ENCODE data around the gene ZFYVE27. TPM values are rescaled to one million over a fixed set of nuclear protein-coding genes. Genes with fewer than 3 reads are reported as not detected.

ZFYVE27 gene
- total RNA-seq, 1 donor, result 33.2 TPM

DNA sequence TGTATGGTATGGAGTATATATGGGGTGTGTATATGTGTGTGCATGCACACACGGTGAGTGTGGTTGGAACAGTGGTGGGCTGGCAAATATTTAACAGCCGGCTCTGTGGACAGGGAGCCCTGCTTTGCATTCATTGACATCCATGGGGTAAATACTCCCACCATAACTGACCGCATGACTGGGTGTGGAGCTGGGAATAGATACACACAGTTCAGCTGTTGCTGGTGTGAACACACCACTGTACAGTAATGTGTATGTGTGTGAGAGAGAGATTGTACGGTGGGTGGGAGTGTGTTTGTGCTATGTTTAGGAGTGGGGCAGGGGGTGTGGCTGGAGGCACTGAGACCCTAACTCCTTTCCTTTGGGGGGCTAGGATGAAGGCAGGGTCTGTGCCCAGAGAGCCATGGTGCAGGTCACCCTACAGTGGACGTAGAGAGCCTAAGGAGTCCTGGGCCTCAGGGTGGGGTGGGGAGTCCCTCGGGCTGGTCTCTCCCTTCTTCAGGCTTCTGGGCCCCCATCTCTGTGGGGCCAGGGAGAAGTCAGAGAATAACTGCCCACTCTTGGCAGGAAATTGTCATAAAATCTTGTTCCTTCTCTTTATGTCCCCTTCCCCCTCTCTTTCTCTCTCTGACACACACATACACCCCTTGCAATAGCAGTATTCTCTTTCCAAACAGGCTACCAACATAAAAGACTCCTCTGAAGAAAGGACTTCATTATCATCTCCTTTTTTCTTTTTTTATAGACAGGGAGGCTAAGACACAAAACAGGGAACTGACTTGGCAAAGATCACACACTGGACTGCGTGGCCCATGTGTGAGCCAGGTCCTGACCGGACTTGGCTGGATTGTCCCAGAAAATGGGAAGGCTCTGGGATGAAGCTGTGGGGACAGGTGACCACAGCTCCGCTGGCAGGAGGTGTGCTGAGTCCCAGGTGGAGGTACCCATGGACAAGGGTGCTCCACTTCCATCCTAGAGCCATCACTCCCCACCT, 31.7 kb downstream of the ZFYVE27 start:
- Histone ChIP-seq H3K4me1 (ENCODE audit: insufficient read depth, low read length) (no peaks in the 10 kb centered on the region), H3K9me3 (ENCODE audit: low read depth, low read length) (no peaks in the 10 kb centered on the region), H3K4me3 (ENCODE audit: low read length) (no peak overlapping the region), H3K27me3 (ENCODE audit: insufficient read depth, low read length) (peaks cover 21% of the 10 kb centered on the region)

DNA sequence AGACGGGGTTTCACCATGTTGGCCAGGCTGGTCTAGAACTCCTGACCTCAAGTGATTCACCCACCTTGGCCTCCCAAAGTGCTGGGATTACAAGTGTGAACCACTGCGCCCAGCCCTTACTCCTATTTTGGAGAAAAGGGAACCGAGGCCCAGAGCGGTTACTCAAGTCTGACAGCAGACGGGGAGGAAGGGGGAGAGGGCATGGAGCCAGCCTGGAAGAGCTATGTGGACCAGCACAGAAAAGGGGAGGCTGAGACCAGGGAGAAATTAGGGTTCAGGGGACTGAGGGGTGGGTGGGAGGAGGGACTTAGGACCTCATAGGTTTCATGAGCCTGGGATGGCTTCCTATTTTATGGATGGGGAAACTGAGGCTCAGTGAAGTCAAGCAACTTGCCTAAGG, 33.3 kb downstream of the ZFYVE27 start:
- no peaks in the 10 kb centered on the region for H3K9me3 ChIP-seq (ENCODE audit: low read depth, low read length)
- no peak overlapping the region for H3K4me3 ChIP-seq (ENCODE audit: low read length)
- H3K27me3 ChIP-seq (ENCODE audit: insufficient read depth, low read length), result peaks cover 21% of the 10 kb centered on the region
- H3K4me1 ChIP-seq (ENCODE audit: insufficient read depth, low read length), result no peaks in the 10 kb centered on the region

DNA sequence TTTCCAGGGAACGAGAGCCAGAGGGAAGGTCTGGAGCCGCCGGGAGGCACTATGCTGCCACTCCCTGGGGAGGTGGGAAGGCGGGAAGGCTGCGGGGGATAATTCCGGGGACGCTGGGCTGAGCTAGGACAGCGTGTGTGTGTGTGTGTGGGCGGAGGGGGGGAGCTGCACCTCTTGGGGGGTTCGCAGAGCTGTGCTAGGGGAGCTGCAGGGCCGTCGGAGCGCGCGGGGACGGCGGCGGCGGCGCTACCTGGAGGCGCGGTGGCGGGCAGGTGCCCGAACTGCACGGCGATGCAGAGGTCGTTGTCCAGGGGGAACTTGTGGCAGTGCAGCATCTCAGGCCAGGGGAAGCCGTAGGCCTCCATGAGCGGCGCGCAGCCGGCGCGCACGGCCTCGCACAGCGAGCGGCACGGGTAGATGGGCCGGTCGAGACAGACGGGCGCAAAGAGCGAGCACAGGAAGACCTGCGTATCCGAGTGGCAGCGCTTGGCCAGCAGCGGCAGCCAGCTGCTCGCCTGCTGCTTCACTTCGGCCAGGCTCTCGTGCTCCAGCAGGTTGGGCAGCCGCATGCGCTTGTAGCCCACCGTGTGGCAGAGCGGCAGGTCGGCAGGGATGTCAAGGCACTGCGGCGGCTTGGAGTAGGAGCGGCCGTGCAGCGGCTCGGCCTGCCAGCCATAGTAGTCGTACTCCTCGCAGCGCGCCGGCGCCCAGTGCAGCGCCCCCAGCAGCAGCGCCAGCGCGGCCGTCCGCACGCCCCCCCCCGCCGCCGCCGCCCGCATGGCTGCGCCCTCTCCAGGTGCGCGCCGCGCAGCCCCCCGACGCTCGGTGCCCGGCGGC, 34.3 kb downstream of the ZFYVE27 start:
- H3K4me3 ChIP-seq (ENCODE audit: low read length), result no peak overlapping the region
- no peaks in the 10 kb centered on the region for H3K4me1 ChIP-seq (ENCODE audit: insufficient read depth, low read length)
- H3K27me3 ChIP-seq (ENCODE audit: insufficient read depth, low read length), result peaks cover 21% of the 10 kb centered on the region
- H3K9me3 ChIP-seq (ENCODE audit: low read depth, low read length), result no peaks in the 10 kb centered on the region

DNA sequence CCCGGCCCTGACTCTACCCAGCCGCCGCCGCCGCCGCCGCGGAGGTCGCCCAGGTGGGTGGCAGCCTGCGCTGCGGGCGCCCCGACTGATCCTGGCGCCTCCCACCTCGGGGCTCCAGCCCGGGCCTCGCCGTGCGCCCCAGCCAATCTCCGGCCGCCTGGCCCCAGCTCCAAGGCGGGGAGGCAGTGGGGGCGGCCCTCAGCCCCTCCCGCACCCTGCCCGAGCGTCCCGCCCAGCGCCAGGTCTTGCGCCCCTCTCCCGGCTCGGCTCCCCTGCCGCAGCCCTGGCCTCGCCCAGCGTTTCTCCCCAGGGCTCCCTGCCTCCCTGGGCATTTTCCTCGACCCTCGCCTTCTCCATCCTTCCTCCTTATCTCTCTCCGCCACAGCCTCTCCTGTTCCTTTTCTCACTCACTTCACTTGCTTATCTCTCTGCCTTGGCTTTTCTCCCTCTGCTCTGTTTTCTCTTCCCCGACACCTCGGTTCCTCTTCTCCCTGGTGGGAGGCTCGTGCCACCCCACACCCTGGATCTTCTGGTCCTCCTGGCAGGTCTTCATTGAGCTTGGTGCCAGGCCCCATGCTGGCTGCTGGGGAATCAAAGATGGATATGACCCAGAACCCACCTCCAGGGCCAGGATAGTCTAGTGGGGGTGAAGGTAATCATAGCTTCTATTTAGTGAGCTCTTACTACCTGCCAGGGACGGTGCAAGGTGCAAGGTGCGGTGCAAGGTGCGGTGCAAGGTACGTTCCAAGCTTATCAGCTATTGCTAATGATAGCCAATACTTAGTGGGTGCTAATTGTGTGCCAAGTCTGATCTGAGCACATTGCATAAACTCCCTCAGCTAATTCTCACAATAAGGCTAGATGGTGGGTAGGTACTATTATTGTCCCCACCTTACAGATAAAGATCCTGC, 35.2 kb downstream of the ZFYVE27 start, which contains the start of gene SFRP5:
Gene SFRP5 (minus strand): TSS at position 87 of the 911 bp plus-strand sequence. CDS start 166 bp downstream, outside the sequence.
- Histone ChIP-seq H3K27me3 (ENCODE audit: insufficient read depth, low read length) (peaks cover 21% of the 10 kb centered on the region), H3K4me3 (ENCODE audit: low read length) (no peak within 1 kb of the TSS), H3K4me1 (ENCODE audit: insufficient read depth, low read length) (no peaks in the 10 kb centered on the region), H3K9me3 (ENCODE audit: low read depth, low read length) (no peaks in the 10 kb centered on the region)

DNA sequence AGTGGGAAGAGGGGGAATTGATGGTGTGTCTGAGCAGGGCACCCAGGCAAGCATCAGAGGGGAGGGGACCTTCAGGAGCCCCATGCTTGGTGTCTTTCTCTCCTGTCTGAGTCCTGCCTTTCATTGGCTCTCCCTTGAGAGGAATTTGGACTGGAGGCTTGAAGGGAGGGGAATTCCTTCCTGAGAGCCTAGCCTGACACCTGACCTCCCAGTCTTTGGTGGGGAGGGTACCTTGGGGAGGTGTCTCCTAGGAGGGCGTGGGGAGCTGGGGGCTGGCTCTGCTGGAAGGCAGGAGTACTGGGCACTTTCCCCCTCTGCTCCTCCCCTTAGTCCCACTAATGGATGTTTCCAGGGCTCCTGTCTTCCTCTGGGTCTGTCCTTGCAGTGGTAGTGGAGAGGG, 36.2 kb downstream of the ZFYVE27 start:
- Histone ChIP-seq H3K4me1 (ENCODE audit: insufficient read depth, low read length) (no peaks in the 10 kb centered on the region), H3K4me3 (ENCODE audit: low read length) (no peak overlapping the region), H3K9me3 (ENCODE audit: low read depth, low read length) (no peaks in the 10 kb centered on the region), H3K27me3 (ENCODE audit: insufficient read depth, low read length) (peaks cover 21% of the 10 kb centered on the region)

DNA sequence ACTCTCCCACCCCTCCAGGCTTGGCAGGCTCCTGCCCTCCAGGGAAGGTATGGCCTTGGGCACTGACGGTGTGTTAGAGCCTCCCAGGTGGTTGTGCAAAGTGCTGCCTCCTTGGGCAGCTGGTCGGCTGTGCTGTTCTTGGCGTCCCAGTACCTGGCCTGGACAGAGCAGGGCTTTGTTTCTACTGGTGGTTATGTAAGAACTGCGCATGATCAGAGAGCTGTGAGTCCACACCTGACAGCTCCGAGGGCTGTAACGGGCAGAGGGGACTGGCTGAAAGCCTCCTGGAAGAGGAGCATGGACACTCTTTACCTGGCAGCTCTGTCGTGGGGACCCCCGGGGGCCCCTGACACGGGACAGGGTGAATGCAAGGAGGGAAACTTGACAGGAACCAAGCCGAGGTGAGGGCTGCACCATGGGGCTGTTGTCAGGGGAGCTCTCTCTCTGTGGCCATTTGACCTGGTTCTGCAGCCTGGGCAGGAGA, 37.9 kb downstream of the ZFYVE27 start:
- Histone ChIP-seq H3K27me3 (ENCODE audit: insufficient read depth, low read length) (peaks cover 21% of the 10 kb centered on the region), H3K4me1 (ENCODE audit: insufficient read depth, low read length) (no peaks in the 10 kb centered on the region), H3K9me3 (ENCODE audit: low read depth, low read length) (no peaks in the 10 kb centered on the region), H3K4me3 (ENCODE audit: low read length) (no peak overlapping the region)

DNA sequence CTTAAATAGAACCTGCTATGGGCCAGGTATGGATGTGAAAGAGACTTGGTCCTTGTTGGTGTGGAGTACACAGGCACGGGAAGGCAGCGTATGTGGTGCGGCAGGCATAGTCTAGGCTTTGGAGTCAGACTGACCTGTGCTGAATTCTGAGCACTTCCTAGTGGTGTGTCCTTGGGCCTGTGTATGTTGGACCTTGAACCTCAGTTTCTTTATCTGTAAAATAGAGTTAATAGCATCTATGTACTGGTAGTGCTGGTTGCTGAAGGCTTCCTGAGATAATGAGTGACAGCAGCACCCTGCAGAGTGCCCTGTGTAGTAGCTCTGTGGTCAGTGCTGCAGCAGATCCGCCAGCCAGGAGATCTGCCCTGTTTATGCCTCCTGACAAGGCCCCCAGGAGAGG, 40.2 kb downstream of the ZFYVE27 start:
- no peaks in the 10 kb centered on the region for H3K9me3 ChIP-seq (ENCODE audit: low read depth, low read length)
- H3K27me3 ChIP-seq (ENCODE audit: insufficient read depth, low read length), result peaks cover 10% of the 10 kb centered on the region
- no peak overlapping the region for H3K4me3 ChIP-seq (ENCODE audit: low read length)

DNA sequence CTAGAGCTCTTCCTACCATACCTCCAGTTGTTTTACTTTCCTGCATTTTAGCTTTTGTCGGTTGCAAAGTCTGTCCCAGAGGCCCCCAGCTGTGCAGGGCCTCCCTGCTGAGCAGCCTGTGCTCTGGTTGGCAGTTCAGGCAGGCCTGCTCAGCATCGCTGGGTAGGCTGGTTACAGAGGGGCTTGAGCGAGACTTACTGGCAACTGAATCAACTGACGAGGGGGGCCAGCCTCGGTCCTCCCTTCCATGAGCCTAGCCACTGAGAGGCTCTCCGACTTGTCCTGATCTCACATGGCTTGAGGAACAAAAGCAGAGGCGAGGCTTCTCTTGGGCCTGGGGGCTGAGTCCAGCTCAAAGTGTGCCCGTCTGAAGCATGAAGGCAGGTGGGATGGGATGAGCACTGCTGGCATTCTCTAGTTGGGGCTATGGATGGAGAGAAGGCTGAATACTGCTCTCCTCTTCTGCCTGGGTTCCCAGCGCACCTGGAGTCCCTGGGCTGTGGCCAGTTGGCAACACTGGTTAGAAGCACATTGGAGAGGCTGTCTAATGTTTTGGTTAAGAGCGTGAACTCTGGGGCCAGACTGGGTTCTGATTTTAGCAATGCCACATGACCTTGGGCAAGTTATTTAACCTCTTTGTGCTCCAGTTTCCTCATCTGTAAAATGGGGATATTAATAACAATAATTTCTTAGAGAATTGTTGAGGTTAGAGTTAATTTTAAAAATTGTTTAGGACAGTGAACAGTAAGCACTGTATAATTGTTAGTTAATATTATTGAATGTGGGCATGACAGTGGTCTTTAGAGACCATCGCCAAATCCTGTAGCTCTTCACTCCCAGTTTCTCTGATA, 41.7 kb downstream of the ZFYVE27 start:
- Histone ChIP-seq H3K27me3 (ENCODE audit: insufficient read depth, low read length) (no peaks in the 10 kb centered on the region), H3K4me1 (ENCODE audit: insufficient read depth, low read length) (peaks cover 22% of the 10 kb centered on the region), H3K9me3 (ENCODE audit: low read depth, low read length) (no peaks in the 10 kb centered on the region), H3K4me3 (ENCODE audit: low read length) (no peak overlapping the region)

More for the DNA sequence above, 40.2 kb downstream of the ZFYVE27 start:
- peaks cover 17% of the 10 kb centered on the region for H3K4me1 ChIP-seq (ENCODE audit: insufficient read depth, low read length)

DNA sequence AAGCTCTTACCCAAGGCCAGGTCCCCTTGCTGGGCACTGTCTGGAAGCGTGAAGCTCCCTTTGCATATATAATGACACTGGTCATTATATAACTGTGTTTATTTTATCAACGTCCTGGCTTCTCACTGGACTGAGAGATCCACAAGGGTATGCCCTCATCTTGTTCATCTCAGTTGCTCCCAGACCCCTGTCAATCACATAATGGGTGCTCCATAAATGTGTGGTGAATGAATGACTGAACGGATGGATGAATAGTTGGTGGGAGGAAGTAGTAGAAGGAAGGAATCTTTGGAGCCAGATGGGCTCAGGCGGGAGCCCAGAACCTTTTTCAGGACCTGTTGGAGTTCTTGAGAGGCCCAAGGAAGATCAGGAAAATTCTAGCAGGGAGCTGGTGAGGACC, 42.6 kb downstream of the ZFYVE27 start:
- Histone ChIP-seq H3K4me1 (ENCODE audit: insufficient read depth, low read length) (peaks cover 22% of the 10 kb centered on the region), H3K27me3 (ENCODE audit: insufficient read depth, low read length) (no peaks in the 10 kb centered on the region), H3K9me3 (ENCODE audit: low read depth, low read length) (no peaks in the 10 kb centered on the region), H3K4me3 (ENCODE audit: low read length) (no peak overlapping the region)

DNA sequence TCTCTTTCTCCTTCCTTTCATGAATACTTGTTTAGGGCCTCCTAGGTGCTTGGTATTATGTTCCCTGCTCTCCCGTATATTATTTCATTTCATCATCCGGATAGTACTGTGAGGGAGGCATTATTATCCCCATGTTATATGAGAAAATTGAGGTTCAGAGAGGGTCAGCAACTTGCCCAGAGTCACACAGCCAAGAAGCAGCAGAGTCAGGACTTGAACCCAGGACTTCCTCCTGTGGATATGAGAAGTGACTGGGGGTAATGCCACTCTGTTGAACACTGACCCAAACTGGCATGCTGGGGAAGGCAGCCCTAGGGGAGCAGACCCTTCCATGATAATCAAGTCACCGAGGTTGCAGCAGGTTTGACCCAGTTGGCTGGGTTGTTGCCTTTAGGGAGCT, 43.0 kb downstream of the ZFYVE27 start:
- Histone ChIP-seq H3K4me1 (ENCODE audit: insufficient read depth, low read length) (peaks cover 22% of the 10 kb centered on the region), H3K27me3 (ENCODE audit: insufficient read depth, low read length) (no peaks in the 10 kb centered on the region), H3K4me3 (ENCODE audit: low read length) (no peak overlapping the region), H3K9me3 (ENCODE audit: low read depth, low read length) (no peaks in the 10 kb centered on the region)

DNA sequence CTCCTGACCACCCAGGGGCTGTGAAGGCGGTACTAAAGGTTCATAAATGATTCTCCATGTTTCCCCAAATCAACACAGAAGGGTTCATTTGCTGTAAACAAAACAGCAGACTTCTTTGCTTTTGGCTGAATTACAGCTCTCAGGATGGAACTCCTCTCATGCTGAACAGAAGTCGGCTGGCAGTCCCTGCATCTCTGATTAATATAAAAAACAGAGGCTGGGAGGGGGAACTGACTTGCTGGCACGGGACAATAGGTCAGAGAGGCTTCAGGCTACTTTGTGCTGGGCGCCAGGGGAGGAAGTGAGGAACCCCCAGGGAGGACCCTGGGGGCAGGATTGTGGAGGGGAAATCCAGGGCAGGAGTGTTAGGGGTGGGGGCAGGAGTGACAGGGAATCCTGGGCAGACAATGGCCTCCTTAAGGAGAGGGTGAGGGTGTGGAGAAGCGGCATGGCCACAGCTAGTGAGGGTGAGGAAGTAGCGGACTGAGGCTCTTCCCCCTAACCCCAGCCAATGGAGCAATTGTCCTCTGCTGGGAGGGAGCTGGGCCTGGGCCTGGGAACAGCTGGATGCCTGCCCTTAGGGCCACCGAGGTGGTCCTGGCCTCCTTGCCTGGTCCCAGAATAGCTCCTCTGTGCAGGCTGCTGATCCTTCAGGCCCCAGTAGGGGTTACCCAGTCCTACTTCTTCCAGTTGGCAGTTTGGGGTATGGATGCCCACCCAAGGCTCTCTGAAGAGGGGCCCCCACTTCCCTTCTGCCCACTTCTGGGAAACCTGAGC, 44.1 kb downstream of the ZFYVE27 start:
- no peaks in the 10 kb centered on the region for H3K9me3 ChIP-seq (ENCODE audit: low read depth, low read length)
- no peak overlapping the region for H3K4me3 ChIP-seq (ENCODE audit: low read length)
- no peaks in the 10 kb centered on the region for H3K27me3 ChIP-seq (ENCODE audit: insufficient read depth, low read length)
- peaks cover 22% of the 10 kb centered on the region for H3K4me1 ChIP-seq (ENCODE audit: insufficient read depth, low read length)

DNA sequence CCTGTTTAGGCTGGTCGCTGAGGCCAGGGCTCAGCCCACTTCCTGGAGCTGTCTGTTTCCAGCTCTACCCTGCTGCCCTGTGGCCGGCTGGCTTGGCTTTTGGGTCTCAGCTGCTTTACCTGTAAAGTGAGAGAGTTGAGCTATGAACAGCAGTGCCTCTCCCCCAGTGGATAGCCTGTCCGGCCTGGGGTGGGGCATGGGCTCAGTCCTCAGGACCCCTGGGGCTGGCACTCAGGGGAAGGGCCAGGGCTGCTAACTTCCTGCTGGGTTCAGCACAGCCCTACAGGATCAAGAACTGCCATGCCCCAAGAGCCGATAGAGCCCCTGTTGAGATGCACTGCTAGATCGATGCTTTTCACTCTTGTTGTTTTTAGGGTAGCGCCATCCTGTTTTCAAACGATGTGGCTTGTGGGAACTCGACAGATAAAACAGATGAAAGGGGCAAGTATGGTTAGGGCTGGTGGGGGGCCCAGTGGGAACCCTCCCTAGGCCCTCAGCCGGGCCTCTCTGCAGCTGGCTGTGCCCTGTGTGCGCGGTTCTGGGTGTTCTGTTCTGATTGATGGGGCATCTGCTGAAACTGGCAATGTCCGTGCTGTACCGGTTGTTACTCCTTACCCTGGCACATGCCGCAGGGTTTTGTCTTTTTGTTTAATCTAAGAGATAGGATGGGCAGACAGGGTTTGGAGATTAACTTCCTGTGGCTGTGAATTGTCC, 44.8 kb downstream of the ZFYVE27 start:
- H3K4me3 ChIP-seq (ENCODE audit: low read length), result no peak overlapping the region

More for the DNA sequence above, 44.8 kb downstream of the ZFYVE27 start:
- peaks cover 22% of the 10 kb centered on the region for H3K4me1 ChIP-seq (ENCODE audit: insufficient read depth, low read length)
- H3K27me3 ChIP-seq (ENCODE audit: insufficient read depth, low read length), result no peaks in the 10 kb centered on the region
- no peaks in the 10 kb centered on the region for H3K9me3 ChIP-seq (ENCODE audit: low read depth, low read length)

Data from mononuclear cell (primary cell).